Measurements from ENCODE around the gene PLPP7.

- no peak for TF ChIP-seq CTCF (IDR thresholded peaks at IDR 0.05)
- no peak for TF ChIP-seq POLR2AphosphoS5 (IDR thresholded peaks at IDR 0.05; ENCODE audit: insufficient read depth in 1 of 2, low read depth in 1 of 2)
- no peak for TF ChIP-seq POLR2A (IDR thresholded peaks at IDR 0.05)
Measured at GRCh38 chr9:131334629-131335367, 45.3 kb downstream of the PLPP7 start.
